WTC11 (cell line): Measurements from ENCODE around the gene DOC2A.

ENCODE experiments used
- ATF3 ChIP-seq: sonication (generic); formaldehyde crosslinking; conservative IDR thresholded peaks from 2 replicates; pipeline ENCODE4 v1.8.1; 2022; ENCODE audit warnings: mild to moderate bottlenecking, missing genetic modification reagents
- E2F4 ChIP-seq: sonication (generic); formaldehyde crosslinking; IDR thresholded peaks from 2 replicates; pipeline ENCODE4 v1.8.1; 2022; ENCODE audit warnings: low read depth, mild to moderate bottlenecking, moderate library complexity, missing genetic modification reagents, borderline replicate concordance
- ELF4 ChIP-seq: sonication (generic); formaldehyde crosslinking; IDR thresholded peaks from 2 replicates; pipeline ENCODE4 v1.8.1; 2022; ENCODE audit warnings: low read depth, mild to moderate bottlenecking, moderate library complexity, missing genetic modification reagents
- ETV6 ChIP-seq: sonication (generic); formaldehyde crosslinking; IDR thresholded peaks from 2 replicates; pipeline ENCODE4 v1.8.1; 2022; ENCODE audit warnings: mild to moderate bottlenecking, missing genetic modification reagents
- FOXP1 ChIP-seq: sonication (generic); formaldehyde crosslinking; IDR thresholded peaks from 2 replicates; pipeline ENCODE4 v1.8.0; 2022; ENCODE audit warnings: missing genetic modification reagents, mild to moderate bottlenecking, moderate library complexity, borderline replicate concordance
- FOXP4 ChIP-seq: sonication (generic); formaldehyde crosslinking; IDR thresholded peaks from 2 replicates; pipeline ENCODE4 v1.8.0; 2022; ENCODE audit warnings: mild to moderate bottlenecking, missing genetic modification reagents
- IRF2 ChIP-seq: sonication (generic); formaldehyde crosslinking; IDR thresholded peaks from 2 replicates; pipeline ENCODE4 v1.8.0; 2022; ENCODE audit warnings: low read depth, missing genetic modification reagents, borderline replicate concordance
- MXD4 ChIP-seq: fragments of 250-450 bp; sonication (Bioruptor Pico); IDR thresholded peaks from 2 replicates; pipeline ENCODE4 v1.8.0; 2021; ENCODE audit warnings: mild to moderate bottlenecking, moderate library complexity, borderline replicate concordance
- NFYB ChIP-seq: sonication (generic); formaldehyde crosslinking; conservative IDR thresholded peaks from 2 replicates; pipeline ENCODE4 v1.8.0; 2022; ENCODE audit warnings: low read depth, missing genetic modification reagents
- NR1H2 ChIP-seq: sonication (generic); formaldehyde crosslinking; IDR thresholded peaks from 2 replicates; pipeline ENCODE4 v1.9.0; 2021; ENCODE audit warnings: mild to moderate bottlenecking, moderate library complexity, missing genetic modification reagents
- USF1 ChIP-seq: sonication (generic); formaldehyde crosslinking; IDR thresholded peaks from 2 replicates; pipeline ENCODE4 v1.8.0; 2022; ENCODE audit warnings: mild to moderate bottlenecking, missing genetic modification reagents
- TF ChIP-seq, protein P1 (sequence below): fragments of 200-600 bp; IDR thresholded peaks from 2 replicates; pipeline ENCODE4 v1.8.0; 2022; ENCODE audit warnings: antibody characterized with exemption
- TF ChIP-seq, protein P2 (sequence below): sonication (generic); formaldehyde crosslinking; IDR thresholded peaks from 2 replicates; pipeline ENCODE4 v1.8.0; 2022; ENCODE audit warnings: mild to moderate bottlenecking, missing genetic modification reagents
- TF ChIP-seq, protein P3 (sequence below): sonication (generic); formaldehyde crosslinking; IDR thresholded peaks from 2 replicates; pipeline ENCODE4 v1.8.0; 2022; ENCODE audit warnings: mild to moderate bottlenecking, missing genetic modification reagents

DNA sequence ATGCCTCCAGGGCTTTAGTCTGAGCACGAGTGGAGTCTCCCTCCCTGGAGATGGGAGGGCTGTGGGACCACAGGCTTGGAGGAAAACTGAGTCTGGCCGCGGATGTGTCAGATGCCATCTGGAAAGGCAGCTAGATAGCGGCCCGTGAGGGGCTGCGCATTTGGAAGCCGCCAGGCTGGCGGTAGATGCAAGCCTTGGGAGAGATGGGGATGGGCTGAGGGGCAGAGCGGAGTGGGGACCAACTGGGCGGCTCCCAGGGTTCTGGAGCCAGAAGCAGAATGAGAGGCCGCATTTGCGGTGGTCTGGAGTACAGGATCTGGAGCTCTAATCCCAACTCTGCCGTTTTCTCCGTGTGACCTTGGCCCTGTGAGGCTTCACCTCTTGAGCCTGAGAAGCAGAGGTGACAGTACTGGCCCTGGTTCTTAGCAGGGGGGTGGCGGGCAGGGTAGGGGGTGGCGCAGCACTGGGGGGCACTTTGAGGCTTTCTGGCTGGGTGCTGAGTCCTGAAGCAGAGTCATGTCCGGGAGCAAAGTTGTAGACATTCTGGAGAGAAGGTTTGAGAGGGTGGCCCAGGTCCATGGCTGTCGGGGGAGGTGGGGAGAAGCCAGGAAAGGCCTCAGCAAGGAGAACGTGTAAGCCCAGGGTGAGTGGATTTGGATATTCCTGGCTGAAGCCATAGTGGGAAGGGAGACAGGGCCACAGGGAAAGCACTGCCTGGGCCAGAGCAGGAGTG, 8.0 kb downstream of the DOC2A start:
- TF ChIP-seq, protein P1, sequence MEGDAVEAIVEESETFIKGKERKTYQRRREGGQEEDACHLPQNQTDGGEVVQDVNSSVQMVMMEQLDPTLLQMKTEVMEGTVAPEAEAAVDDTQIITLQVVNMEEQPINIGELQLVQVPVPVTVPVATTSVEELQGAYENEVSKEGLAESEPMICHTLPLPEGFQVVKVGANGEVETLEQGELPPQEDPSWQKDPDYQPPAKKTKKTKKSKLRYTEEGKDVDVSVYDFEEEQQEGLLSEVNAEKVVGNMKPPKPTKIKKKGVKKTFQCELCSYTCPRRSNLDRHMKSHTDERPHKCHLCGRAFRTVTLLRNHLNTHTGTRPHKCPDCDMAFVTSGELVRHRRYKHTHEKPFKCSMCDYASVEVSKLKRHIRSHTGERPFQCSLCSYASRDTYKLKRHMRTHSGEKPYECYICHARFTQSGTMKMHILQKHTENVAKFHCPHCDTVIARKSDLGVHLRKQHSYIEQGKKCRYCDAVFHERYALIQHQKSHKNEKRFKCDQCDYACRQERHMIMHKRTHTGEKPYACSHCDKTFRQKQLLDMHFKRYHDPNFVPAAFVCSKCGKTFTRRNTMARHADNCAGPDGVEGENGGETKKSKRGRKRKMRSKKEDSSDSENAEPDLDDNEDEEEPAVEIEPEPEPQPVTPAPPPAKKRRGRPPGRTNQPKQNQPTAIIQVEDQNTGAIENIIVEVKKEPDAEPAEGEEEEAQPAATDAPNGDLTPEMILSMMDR: no peak
- TF ChIP-seq ATF3 (CRISPR knock-in tag) (no peak), IRF2 (CRISPR knock-in tag) (no peak), ETV6 (CRISPR knock-in tag) (no peak), NR1H2 (CRISPR knock-in tag) (no peak), FOXP1 (CRISPR knock-in tag) (no peak), USF1 (no peak), ELF4 (CRISPR knock-in tag) (no peak), MXD4 (CRISPR knock-in tag) (no peak), NFYB (CRISPR knock-in tag) (no peak), E2F4 (CRISPR knock-in tag) (no peak), FOXP4 (no peak)
- TF ChIP-seq, protein P2, sequence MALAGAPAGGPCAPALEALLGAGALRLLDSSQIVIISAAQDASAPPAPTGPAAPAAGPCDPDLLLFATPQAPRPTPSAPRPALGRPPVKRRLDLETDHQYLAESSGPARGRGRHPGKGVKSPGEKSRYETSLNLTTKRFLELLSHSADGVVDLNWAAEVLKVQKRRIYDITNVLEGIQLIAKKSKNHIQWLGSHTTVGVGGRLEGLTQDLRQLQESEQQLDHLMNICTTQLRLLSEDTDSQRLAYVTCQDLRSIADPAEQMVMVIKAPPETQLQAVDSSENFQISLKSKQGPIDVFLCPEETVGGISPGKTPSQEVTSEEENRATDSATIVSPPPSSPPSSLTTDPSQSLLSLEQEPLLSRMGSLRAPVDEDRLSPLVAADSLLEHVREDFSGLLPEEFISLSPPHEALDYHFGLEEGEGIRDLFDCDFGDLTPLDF: no peak
- TF ChIP-seq, protein P3, sequence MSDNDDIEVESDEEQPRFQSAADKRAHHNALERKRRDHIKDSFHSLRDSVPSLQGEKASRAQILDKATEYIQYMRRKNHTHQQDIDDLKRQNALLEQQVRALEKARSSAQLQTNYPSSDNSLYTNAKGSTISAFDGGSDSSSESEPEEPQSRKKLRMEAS (CRISPR knock-in tag): no peak
